H1 (cell line): Measurements from ENCODE around the gene RAB40C. TPM values are rescaled to one million over a fixed set of nuclear protein-coding genes. Genes with fewer than 3 reads are reported as not detected.
A peak's percentile ranks its signal among the peaks of the same experiment; 100 is the strongest.

ENCODE experiments used
- CTCF ChIA-PET: fragments of 300-600 bp; sonication (Branson Sonifier 250); formaldehyde crosslinking; loops from one replicate; lab custom pipeline; 2021; ENCODE audit not compliant: partially characterized antibody; lab: Charles Lee
- POLR2A ChIA-PET: fragments of 300-600 bp; sonication (Branson Sonifier 250); formaldehyde crosslinking; loops from one replicate; lab custom pipeline; 2021; ENCODE audit warnings: inconsistent platforms; ENCODE audit not compliant: partially characterized antibody; lab: Charles Lee
- DNase-seq, 2 experiments: peaks; one replicate each; pipeline versions ENCODE4 v3.0.0 to v3.0.0-alpha.2; 2010 to 2022; ENCODE audit warnings: low spot score in 2 of 2, low read depth in 1 of 2, mixed read lengths in 1 of 2
- FAIRE-seq: peaks from 2 replicates; lab custom pipeline; 2011; peaks lifted over from hg19 to GRCh38; lab: Jason Lieb, UNC
- H2AFZ ChIP-seq: 2 replicates; pipeline ENCODE4 v1.8.1; 2012; ENCODE audit warnings: low read length, inconsistent platforms
- H2AK5ac ChIP-seq: 2 replicates; pipeline ENCODE4 v1.6.1; 2013; ENCODE audit warnings: low read depth, low read length
- H2BK120ac ChIP-seq: replicated peaks from 2 replicates; pipeline ENCODE3; 2013; ENCODE audit warnings: low read depth, low read length, inconsistent platforms
- H2BK12ac ChIP-seq: 2 replicates; pipeline ENCODE4 v1.6.1; 2013; ENCODE audit warnings: low read depth, low read length
- H2BK15ac ChIP-seq: 2 replicates; pipeline ENCODE4 v1.6.1; 2013; ENCODE audit warnings: low read length
- H2BK20ac ChIP-seq: 2 replicates; pipeline ENCODE4 v1.6.1; 2013; ENCODE audit warnings: low read length
- H2BK5ac ChIP-seq: 2 replicates; pipeline ENCODE4 v1.6.1; 2013; ENCODE audit warnings: low read depth, low read length
- H3K14ac ChIP-seq: 2 replicates; pipeline ENCODE4 v1.6.1; 2013; ENCODE audit warnings: inconsistent platforms; ENCODE audit not compliant: insufficient read length
- H3K18ac ChIP-seq: 2 replicates; pipeline ENCODE4 v1.6.1; 2013; ENCODE audit warnings: low read length; ENCODE audit errors: extremely low read depth
- H3K23ac ChIP-seq: 2 replicates; pipeline ENCODE4 v1.6.1; 2013; ENCODE audit warnings: inconsistent platforms; ENCODE audit not compliant: insufficient read length
- H3K23me2 ChIP-seq: 2 replicates; pipeline ENCODE4 v1.6.1; 2013; ENCODE audit warnings: low read depth, low read length
- H3K27ac ChIP-seq: 2 replicates; pipeline ENCODE4 v1.6.1; 2011; ENCODE audit warnings: low read depth, low read length, inconsistent platforms
- H3K27me3 ChIP-seq, 4 experiments: replicated peaks in 1 of 4; 1 replicate in 1 of 4; 2 replicates in 3 of 4; pipeline versions ENCODE4 v1.6.1 to v1.8.1; 2011 to 2013; ENCODE audit warnings: low read length in 3 of 4, mild to moderate bottlenecking in 3 of 4, inconsistent platforms in 2 of 4, mixed read lengths in 2 of 4, moderate library complexity in 1 of 4; ENCODE audit not compliant: control insufficient read depth in 3 of 4, insufficient read depth in 3 of 4; ENCODE audit errors: extremely low read depth in 1 of 4
- H3K36me3 ChIP-seq, 4 experiments: 2 replicates each; pipeline versions ENCODE4 v1.6.1 to v1.8.1; 2011 to 2013; ENCODE audit warnings: mild to moderate bottlenecking in 4 of 4, low read length in 3 of 4, moderate library complexity in 2 of 4, control low read depth in 1 of 4, inconsistent platforms in 1 of 4; ENCODE audit not compliant: insufficient read depth in 4 of 4, control insufficient read depth in 2 of 4
- H3K4ac ChIP-seq: replicated peaks from 2 replicates; pipeline ENCODE3; 2013; ENCODE audit warnings: low read length, low read depth, mixed read lengths, inconsistent platforms; ENCODE audit not compliant: insufficient read length
- H3K4me1 ChIP-seq, 4 experiments: replicated peaks in 1 of 4; 1 replicate in 1 of 4; 2 replicates in 3 of 4; pipeline versions ENCODE4 v1.6.1 to v1.8.1; 2011 to 2013; ENCODE audit warnings: low read length in 3 of 4, inconsistent platforms in 2 of 4, mixed read lengths in 1 of 4; ENCODE audit not compliant: insufficient read depth in 4 of 4, control insufficient read depth in 3 of 4
- H3K4me2 ChIP-seq, 2 experiments: 2 replicates each; pipeline versions ENCODE4 v1.6.1 to v1.8.1; 2011 to 2013; ENCODE audit warnings: low read depth in 2 of 2, low read length in 2 of 2, control low read depth in 1 of 2, inconsistent platforms in 1 of 2, mild to moderate bottlenecking in 1 of 2; ENCODE audit not compliant: insufficient read depth in 1 of 2
- H3K4me3 ChIP-seq, 4 experiments: fragments of 200-600, 300-600 bp in 1 of 4; sonication (generic), shearing (Covaris generic), sonication (Bioruptor Twin) in 1 of 4; 2 replicates each; pipeline versions ENCODE4 v1.5.1 to v1.8.1; 2011 to 2016; ENCODE audit warnings: low read length in 4 of 4, low read depth in 3 of 4, control low read depth in 2 of 4, inconsistent platforms in 2 of 4, mild to moderate bottlenecking in 2 of 4, mixed read lengths in 1 of 4, moderate library complexity in 1 of 4; ENCODE audit not compliant: insufficient read depth in 2 of 4; ENCODE audit errors: extremely low read depth in 1 of 4
- H3K56ac ChIP-seq: replicated peaks from 2 replicates; pipeline ENCODE3; 2013; ENCODE audit warnings: low read depth, mild to moderate bottlenecking, mixed read lengths, low read length, inconsistent platforms; ENCODE audit not compliant: insufficient read length
- H3K79me1 ChIP-seq: 2 replicates; pipeline ENCODE4 v1.6.1; 2013; ENCODE audit warnings: low read depth, low read length, control low read depth
- H3K79me2 ChIP-seq, 2 experiments: 2 replicates each; pipeline versions ENCODE4 v1.6.1 to v1.8.1; 2012 to 2013; ENCODE audit warnings: low read length in 2 of 2, mild to moderate bottlenecking in 2 of 2, inconsistent platforms in 1 of 2; ENCODE audit not compliant: insufficient read depth in 2 of 2, control insufficient read depth in 1 of 2
- H3K9ac ChIP-seq, 4 experiments: replicated peaks in 1 of 4; 1 replicate in 1 of 4; 2 replicates in 3 of 4; pipeline versions ENCODE4 v1.6.1 to v1.8.1; 2011 to 2013; ENCODE audit warnings: low read depth in 3 of 4, low read length in 3 of 4, control low read depth in 2 of 4, mild to moderate bottlenecking in 2 of 4, moderate library complexity in 2 of 4, inconsistent platforms in 1 of 4; ENCODE audit errors: extremely low read depth in 1 of 4
- H3K9me3 ChIP-seq, 2 experiments: 2 replicates each; pipeline versions ENCODE4 v1.6.1 to v1.8.1; 2012 to 2013; ENCODE audit warnings: mild to moderate bottlenecking in 2 of 2, moderate library complexity in 2 of 2, control low read depth in 1 of 2, inconsistent platforms in 1 of 2, low read depth in 1 of 2, low read length in 1 of 2, mixed read lengths in 1 of 2; ENCODE audit not compliant: insufficient read depth in 2 of 2
- H4K20me1 ChIP-seq, 2 experiments: replicated peaks in 1 of 2; 2 replicates each; pipeline versions ENCODE3 to v1.8.1; 2011 to 2013; ENCODE audit warnings: inconsistent platforms in 2 of 2, low read length in 2 of 2, mild to moderate bottlenecking in 1 of 2; ENCODE audit not compliant: insufficient read depth in 2 of 2, control insufficient read depth in 1 of 2
- H4K5ac ChIP-seq: 2 replicates; pipeline ENCODE4 v1.6.1; 2013; ENCODE audit warnings: low read length, low read depth, mixed read lengths, inconsistent platforms; ENCODE audit not compliant: insufficient read length
- H4K8ac ChIP-seq: 2 replicates; pipeline ENCODE4 v1.8.0; 2013; ENCODE audit warnings: mild to moderate bottlenecking, moderate library complexity, low read length, inconsistent platforms; ENCODE audit not compliant: insufficient read depth; ENCODE audit errors: extremely low read depth
- H4K91ac ChIP-seq: replicated peaks from 2 replicates; pipeline ENCODE3; 2013; ENCODE audit warnings: low read length, mixed read lengths, inconsistent platforms; ENCODE audit not compliant: insufficient read length
- BRCA1 ChIP-seq: IDR thresholded peaks from 2 replicates; pipeline ENCODE4 v1.6.1; 2012; ENCODE audit warnings: low read depth, low read length, improper control_type of control experiment
- GABPA ChIP-seq: IDR thresholded peaks from 2 replicates; pipeline ENCODE4 v1.6.1; 2011; ENCODE audit warnings: mild to moderate bottlenecking, low read length, moderate library complexity, borderline replicate concordance; ENCODE audit not compliant: insufficient read depth
- NRF1 ChIP-seq: IDR thresholded peaks from 2 replicates; pipeline ENCODE4 v1.6.1; 2011; ENCODE audit warnings: mild to moderate bottlenecking, low read depth, low read length, improper control_type of control experiment
- RAD21 ChIP-seq, 2 experiments: IDR thresholded peaks in 1 of 2; conservative IDR thresholded peaks in 1 of 2; 2 replicates each; pipeline ENCODE4 v1.6.1; 2011; ENCODE audit warnings: low read depth in 2 of 2, low read length in 2 of 2, improper control_type of control experiment in 1 of 2, inconsistent platforms in 1 of 2, mild to moderate bottlenecking in 1 of 2, moderate library complexity in 1 of 2
- SP4 ChIP-seq: IDR thresholded peaks from 2 replicates; pipeline ENCODE4 v1.6.1; 2012; ENCODE audit warnings: low read length, inconsistent platforms
- SUZ12 ChIP-seq: fragments of 200-600 bp; sonication (generic); IDR thresholded peaks from 2 replicates; pipeline ENCODE4 v1.6.1; 2012; ENCODE audit warnings: mild to moderate bottlenecking, inconsistent platforms, low read length, moderate library complexity, mixed read lengths
- WGBS, 2 experiments: shearing (Covaris generic) in 1 of 2; methylation state at CpG; one replicate each; pipeline versions ENCODE4 v1.1.6 to v1.1.7; 2013 to 2015; ENCODE audit warnings: low lambda C conversion rate in 2 of 2, mixed read lengths in 2 of 2, inconsistent platforms in 1 of 2, low coverage in 1 of 2, missing lambda C conversion rate in 1 of 2; ENCODE audit not compliant: insufficient replicate concordance in 2 of 2, insufficient coverage in 1 of 2, insufficient read length in 1 of 2; ENCODE audit errors: extremely low coverage in 1 of 2, missing lambda C conversion rate in 1 of 2; 5-methylcytosine and 5-hydroxymethylcytosine counted together
- polyA plus RNA-seq, 7 experiments: library from polyadenylated mRNA; depleted of rRNA in 3 of 7; stranded (reverse) in 5 of 7; unstranded in 2 of 7; fragments of >200 nt in 5 of 7; fragments of 200-250 nt in 2 of 7; gene quantifications; 1 replicate in 5 of 7; 2 replicates in 1 of 7; 4 replicates in 1 of 7; pipeline versions ENCODE4 v1.2.1 to v1.2.3, GENCODE V29; 2011 to 2013; ENCODE audit warnings: missing spikeins in 2 of 7, mixed read lengths in 2 of 7
- total RNA-seq: library from RNA; stranded (reverse); fragmentation: NEBNext Ultra II Directional; extraction: Animal tissue kit (Norgen Biotek cat#: 25700); gene quantifications from 2 replicates; pipeline ENCODE4 v1.2.1, GENCODE V29; 2021

The RAB40C gene
- total and polyA plus RNA-seq, 2 of the 8 experiments (the other 6 are each of a cell fraction or from before 2014, with no cell fraction given), result 13.9 to 15.6 TPM

DNA sequence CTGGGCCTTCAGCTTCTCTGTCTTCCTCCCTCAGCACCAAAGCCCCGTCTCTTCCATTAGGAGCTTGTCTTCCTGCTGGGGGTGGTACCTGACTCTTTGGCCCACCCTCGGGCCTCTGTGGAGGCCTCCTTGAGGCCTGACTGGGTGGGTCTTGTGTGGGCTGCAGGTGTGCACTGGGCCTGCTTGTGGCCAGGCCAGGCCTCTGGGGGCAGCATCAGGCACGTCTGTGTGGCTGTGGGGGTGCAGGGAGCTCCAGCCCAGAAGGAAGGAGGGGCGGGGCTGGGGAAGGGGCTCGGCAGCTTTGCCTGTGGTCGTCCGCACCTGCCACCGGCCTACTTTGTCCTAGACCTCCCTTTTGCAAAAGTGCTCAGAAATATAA lies 13.1 kb upstream of the RAB40C start:
- POLR2A ChIA-PET, result interaction anchor here (0.7 to 1.5 kb wide), 9 partner anchors 8 to 193 kb away, joined by 3 to 6 read pairs (median 4); partner anchors contain the start of genes NHLRC4, RHOT2 and WFIKKN1
- H4K20me1 ChIP-seq, result peaks cover 0 to 16% of the 10 kb centered on the region in 2 experiments
- no peak overlapping the region for H2AFZ ChIP-seq
- H3K27ac ChIP-seq, result no peak overlapping the region
- H3K23me2 ChIP-seq, result no peaks in the 10 kb centered on the region
- 61% methylated on average over 8 of the region's 8 CpGs; no CpG with 5 or more reads in 1 of the 2 experiments for WGBS, 2 experiments
- H2BK120ac ChIP-seq, result no peak overlapping the region
- no peak overlapping the region for H3K23ac ChIP-seq
- DNase-seq (peak in 1 of 2 experiments; percentile 65), FAIRE-seq (no peak)
- no peak overlapping the region for H3K18ac ChIP-seq
- H2AK5ac ChIP-seq, result no peak overlapping the region
- CTCF ChIA-PET, result interaction anchor here (0.6 to 4.8 kb wide), 26 partner anchors 10 to 215 kb away, joined by 3 to 30 read pairs (median 3); partner anchors contain the start of genes NHLRC4 and RAB40C
- H3K79me2 ChIP-seq, result no peaks in the 10 kb centered on the region; a peak in 1 of 4 replicates
- H3K4me3 ChIP-seq, result no peak overlapping the region
- no peak overlapping the region for H3K4ac ChIP-seq
- H3K79me1 ChIP-seq, result no peaks in the 10 kb centered on the region
- H3K27me3 ChIP-seq, result no peaks in the 10 kb centered on the region
- no peak overlapping the region for H3K9ac ChIP-seq
- no peak overlapping the region for H4K91ac ChIP-seq
- no peak overlapping the region for H2BK20ac ChIP-seq
- H3K56ac ChIP-seq, result no peak overlapping the region
- no peak overlapping the region for H3K4me2 ChIP-seq
- no peak overlapping the region for H2BK5ac ChIP-seq
- H3K14ac ChIP-seq, result no peak overlapping the region
- no peak overlapping the region for H2BK15ac ChIP-seq
- no peak overlapping the region for H4K8ac ChIP-seq
- H3K4me1 ChIP-seq, result peaks cover 0 to 3% (median 1%) of the 10 kb centered on the region in 4 experiments; a peak in 4 of 7 replicates
- H3K36me3 ChIP-seq, result peaks cover 0 to 16% (median 0%) of the 10 kb centered on the region in 4 experiments; a peak in 3 of 8 replicates
- no peaks in the 10 kb centered on the region for H3K9me3 ChIP-seq
- H4K5ac ChIP-seq, result no peak overlapping the region
- H2BK12ac ChIP-seq, result no peak overlapping the region
- TF ChIP-seq NRF1 (no peak), RAD21 (IDR thresholded peaks at IDR 0.05 in 1 of 2, conservative IDR thresholded peaks at IDR 0.05 in 1 of 2; ENCODE audit: low read depth in 2 of 2, low read length in 2 of 2) (peak in 1 of 2 experiments; percentile 9; a peak in 2 of 4 replicates), SP4 (no peak), GABPA (peak; percentile 58; the same call in 1 of the 2 replicates), SUZ12 (no peak), BRCA1 (no peak)
